Lower lobe of right lung (tissue), 2 donors: ENCODE measurements around the gene NKX2-1. TPM values are rescaled to one million over a fixed set of nuclear protein-coding genes. Genes with fewer than 3 reads are reported as not detected.
"Not testable (repeated sequence)": the region's sequence is repeated elsewhere in the genome, so short reads cannot be mapped to it uniquely, and the experiment has no call there.

Experiments
- ATAC-seq, 2 donors: fragments of 200-7000 bp; cut with Tn5 transposase; one replicate each; pipeline ENCODE4 v1.9.1; 2020 to 2022; ENCODE audit warnings: mild to moderate bottlenecking in 2 of 2, moderate library complexity in 2 of 2
- DNase-seq: peaks from one replicate; pipeline ENCODE4 v3.0.0-alpha.2; 2020
- H3K27ac ChIP-seq: fragments of 200-600 bp; one replicate; pipeline ENCODE4 v1.8.0; 2022
- H3K27me3 ChIP-seq: fragments of 200-600 bp; one replicate; pipeline ENCODE4 v1.8.0; 2022; ENCODE audit warnings: low read depth
- H3K36me3 ChIP-seq: fragments of 200-600 bp; one replicate; pipeline ENCODE4 v1.8.0; 2022; ENCODE audit warnings: mild to moderate bottlenecking
- H3K4me1 ChIP-seq: fragments of 200-600 bp; one replicate; pipeline ENCODE4 v1.8.0; 2022
- H3K4me3 ChIP-seq: fragments of 200-600 bp; one replicate; pipeline ENCODE4 v1.8.0; 2022; ENCODE audit warnings: mild to moderate bottlenecking
- H3K9me3 ChIP-seq: fragments of 200-600 bp; one replicate; pipeline ENCODE4 v1.8.0; 2022
- CTCF ChIP-seq: fragments of 200-600 bp; IDR thresholded peaks from one replicate; pipeline ENCODE4 v1.8.0; 2022; ENCODE audit warnings: antibody characterized with exemption, mild to moderate bottlenecking
- intact Hi-C: fragments of 100-400 bp; cut with DNase I; formaldehyde crosslinking; loops from one replicate; pipeline ENCODE4 v1.11.0; 2022
- total RNA-seq: library from RNA; stranded (reverse); fragmentation: NEBNext Ultra II Directional; extraction: Animal tissue kit (Norgen Biotek cat#: 25700); gene quantifications from one replicate; pipeline ENCODE4 v1.2.1, GENCODE V29; 2021
- donor health status: DM: no; HTN: yes; CAD: no; lungs with severe emphysema.

NKX2-1 gene
- total RNA-seq, 1 donor from 2014 or later: 180 TPM

GRCh38 chr14:36477266-36477665 lies 42.8 kb downstream of the NKX2-1 start:
- intact Hi-C loops: no loop called here
- no peaks in the 10 kb centered on the region for H3K4me1 ChIP-seq
- peaks cover 16% of the 10 kb centered on the region for H3K36me3 ChIP-seq
- ATAC-seq: peak; percentile 7 to 23
- no peak overlapping the region for H3K4me3 ChIP-seq
- no peaks in the 10 kb centered on the region for H3K27me3 ChIP-seq
- DNase-seq: no peak
- no peak overlapping the region for H3K27ac ChIP-seq
- H3K9me3 ChIP-seq: no peaks in the 10 kb centered on the region
- TF ChIP-seq CTCF: no peak

GRCh38 chr14:36476061-36476460 lies 44.0 kb downstream of the NKX2-1 start:
- H3K4me1 ChIP-seq, H3K27me3 ChIP-seq, H3K27ac ChIP-seq, H3K9me3 ChIP-seq, ATAC-seq, DNase-seq, intact Hi-C loops, H3K4me3 ChIP-seq: not testable (repeated sequence)
- peaks cover 16% of the 10 kb centered on the region for H3K36me3 ChIP-seq

- no peaks in the 10 kb centered on the region for H3K27me3 ChIP-seq
- no peak for TF ChIP-seq CTCF
- H3K36me3 ChIP-seq: peaks cover 16% of the 10 kb centered on the region
- DNase-seq: no peak
- intact Hi-C loops: no loop called here
- H3K9me3 ChIP-seq: no peaks in the 10 kb centered on the region
- no peak overlapping the region for H3K4me3 ChIP-seq
- H3K27ac ChIP-seq: no peak overlapping the region
- H3K4me1 ChIP-seq: no peaks in the 10 kb centered on the region
- no peak for ATAC-seq
Measured at GRCh38 chr14:36474593-36474992, 45.4 kb downstream of the NKX2-1 start.

- intact Hi-C loops: no loop called here
- no peak overlapping the region for H3K4me3 ChIP-seq
- ATAC-seq: peak; percentile 55 to 63
- no peaks in the 10 kb centered on the region for H3K27me3 ChIP-seq
- H3K36me3 ChIP-seq: peaks cover 8% of the 10 kb centered on the region
- no peaks in the 10 kb centered on the region for H3K4me1 ChIP-seq
- no peak for DNase-seq
- H3K27ac ChIP-seq: no peak overlapping the region
- no peaks in the 10 kb centered on the region for H3K9me3 ChIP-seq
- no peak for TF ChIP-seq CTCF
Measured at GRCh38 chr14:36471431-36471830, 48.6 kb downstream of the NKX2-1 start.

GRCh38 chr14:36467332-36467731 lies 52.7 kb downstream of the NKX2-1 start:
- DNase-seq (no peak), ATAC-seq (no peak)
- Histone ChIP-seq H3K27ac (no peak overlapping the region), H3K4me3 (no peak overlapping the region), H3K27me3 (no peaks in the 10 kb centered on the region), H3K36me3 (no peaks in the 10 kb centered on the region), H3K4me1 (no peaks in the 10 kb centered on the region), H3K9me3 (no peaks in the 10 kb centered on the region)
- no peak for TF ChIP-seq CTCF
- intact Hi-C loops: no loop called here

Other genes with a start within 250 kb of the NKX2-1 start
- 111 TPM for gene MBIP, start 199.6 kb downstream of the NKX2-1 start, total RNA-seq
- 1.2 TPM for gene NKX2-8, start 62.4 kb upstream of the NKX2-1 start, total RNA-seq
- gene PAX9, start 141.6 kb upstream of the NKX2-1 start, total RNA-seq: 1.0 TPM